ENCODE measurements around the gene ARL2BP.
"Not testable (repeated sequence)": the region's sequence is repeated elsewhere in the genome, so short reads cannot be mapped to it uniquely, and the experiment has no call there.

The ARL2BP gene

DNA sequence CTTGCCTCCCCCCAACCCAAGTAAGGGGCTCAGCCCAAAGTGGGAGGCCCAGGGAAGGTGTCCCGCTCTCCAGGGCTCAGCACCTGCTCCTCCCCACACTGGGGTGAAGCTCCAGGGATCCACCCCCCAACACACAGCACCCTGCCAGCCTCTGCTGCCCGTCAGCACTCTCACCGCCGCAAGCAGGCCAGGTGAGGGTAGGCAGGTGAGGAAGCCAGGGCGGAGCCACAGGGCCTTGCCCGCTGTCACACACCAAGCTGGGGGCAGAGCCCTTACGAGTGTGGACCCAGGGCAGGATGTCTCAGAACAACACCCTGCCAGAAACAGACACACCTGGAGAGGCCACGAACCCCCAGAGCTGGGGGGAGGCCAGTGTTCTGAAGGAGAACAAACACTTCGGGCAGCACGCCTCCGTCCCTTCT, 19.9 kb downstream of the ARL2BP start:
- DNase-seq, result no peak

DNA sequence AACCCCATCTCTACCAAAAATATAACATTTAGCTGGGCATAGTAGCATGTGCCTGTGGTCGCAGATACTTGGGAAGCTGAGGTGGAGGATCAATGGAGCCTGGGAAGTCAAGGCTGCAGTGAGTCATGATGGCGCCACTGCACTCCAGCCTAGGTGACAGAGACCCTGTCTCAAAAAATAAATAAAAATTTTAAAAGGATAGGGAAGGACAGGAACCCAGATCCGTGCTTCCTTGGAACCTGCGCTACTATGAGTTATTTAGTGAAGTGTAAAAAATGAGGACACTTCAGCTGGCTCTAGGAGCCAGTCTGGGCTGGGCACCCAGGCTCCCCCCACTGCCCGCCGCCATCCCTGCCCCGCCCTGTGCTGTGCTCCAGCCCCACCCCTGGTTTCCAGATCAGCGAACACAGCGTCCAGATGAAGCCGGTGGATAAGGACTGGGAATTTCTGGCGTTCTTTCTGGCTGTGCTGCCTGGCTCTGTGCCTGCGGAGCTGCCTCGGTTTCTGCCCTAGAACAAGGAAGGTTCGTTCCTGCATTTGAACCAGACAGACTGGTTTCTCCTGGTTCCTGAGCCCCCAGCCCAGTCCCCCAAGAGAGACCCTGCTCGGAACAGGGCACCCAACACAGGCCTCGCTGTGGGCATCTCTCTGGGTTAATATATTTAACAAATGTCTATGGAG, 20.9 kb downstream of the ARL2BP start:
- no peak for DNase-seq

DNA sequence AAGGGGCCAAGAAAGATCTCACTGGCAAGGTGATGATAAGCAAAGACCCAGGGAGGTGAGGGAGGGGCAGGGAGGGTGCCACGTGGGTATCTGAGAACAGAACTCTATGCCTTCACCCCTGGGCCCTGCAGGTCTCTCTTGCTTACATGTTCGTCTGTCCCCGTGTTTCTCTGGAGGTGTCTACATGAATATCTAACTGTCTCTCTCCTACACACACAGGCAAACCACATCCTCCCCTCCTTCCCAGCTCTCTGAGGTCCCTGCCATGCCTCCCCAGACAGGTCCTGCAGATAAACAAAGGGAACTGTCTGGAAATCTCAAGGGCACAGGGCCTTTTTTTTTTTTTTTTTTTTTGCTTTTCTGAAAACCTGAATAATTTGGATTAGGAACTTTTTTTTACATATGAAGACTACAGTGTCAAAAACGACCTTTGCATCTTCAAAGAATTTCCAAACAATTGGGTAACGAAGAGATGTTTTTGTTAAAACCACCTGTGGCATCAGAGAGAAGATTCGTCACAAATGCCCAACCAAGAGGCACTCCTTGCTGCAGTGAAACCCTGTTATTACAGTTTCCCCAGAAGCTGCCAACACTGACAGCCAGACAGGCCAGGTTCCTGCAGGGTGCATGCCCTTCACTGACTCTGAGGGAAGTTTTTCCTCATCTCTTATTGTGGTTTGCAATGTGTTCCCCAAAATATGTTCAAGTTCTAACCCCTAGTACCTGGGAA, 21.6 kb downstream of the ARL2BP start:
- no peak for DNase-seq

DNA sequence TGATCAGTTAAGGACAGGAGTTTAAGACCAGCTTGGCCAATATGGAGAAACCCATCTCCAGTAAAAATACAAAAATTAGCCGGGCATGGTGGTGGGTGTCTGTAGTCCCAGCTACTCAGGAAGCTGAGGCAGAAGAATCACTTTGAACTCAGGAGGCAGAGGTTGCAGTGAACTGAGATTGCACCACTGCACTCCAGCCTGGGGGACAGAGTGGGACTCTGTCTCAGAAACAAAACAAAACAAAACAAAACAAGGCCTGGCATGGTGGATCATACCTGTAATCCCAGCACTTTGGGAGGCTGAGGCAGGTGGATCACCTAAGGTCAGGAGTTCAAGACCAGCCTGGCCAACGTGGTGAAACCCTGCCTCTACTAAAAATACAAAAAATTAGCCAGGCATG, 22.3 kb downstream of the ARL2BP start:
- DNase-seq, result not testable (repeated sequence)

DNA sequence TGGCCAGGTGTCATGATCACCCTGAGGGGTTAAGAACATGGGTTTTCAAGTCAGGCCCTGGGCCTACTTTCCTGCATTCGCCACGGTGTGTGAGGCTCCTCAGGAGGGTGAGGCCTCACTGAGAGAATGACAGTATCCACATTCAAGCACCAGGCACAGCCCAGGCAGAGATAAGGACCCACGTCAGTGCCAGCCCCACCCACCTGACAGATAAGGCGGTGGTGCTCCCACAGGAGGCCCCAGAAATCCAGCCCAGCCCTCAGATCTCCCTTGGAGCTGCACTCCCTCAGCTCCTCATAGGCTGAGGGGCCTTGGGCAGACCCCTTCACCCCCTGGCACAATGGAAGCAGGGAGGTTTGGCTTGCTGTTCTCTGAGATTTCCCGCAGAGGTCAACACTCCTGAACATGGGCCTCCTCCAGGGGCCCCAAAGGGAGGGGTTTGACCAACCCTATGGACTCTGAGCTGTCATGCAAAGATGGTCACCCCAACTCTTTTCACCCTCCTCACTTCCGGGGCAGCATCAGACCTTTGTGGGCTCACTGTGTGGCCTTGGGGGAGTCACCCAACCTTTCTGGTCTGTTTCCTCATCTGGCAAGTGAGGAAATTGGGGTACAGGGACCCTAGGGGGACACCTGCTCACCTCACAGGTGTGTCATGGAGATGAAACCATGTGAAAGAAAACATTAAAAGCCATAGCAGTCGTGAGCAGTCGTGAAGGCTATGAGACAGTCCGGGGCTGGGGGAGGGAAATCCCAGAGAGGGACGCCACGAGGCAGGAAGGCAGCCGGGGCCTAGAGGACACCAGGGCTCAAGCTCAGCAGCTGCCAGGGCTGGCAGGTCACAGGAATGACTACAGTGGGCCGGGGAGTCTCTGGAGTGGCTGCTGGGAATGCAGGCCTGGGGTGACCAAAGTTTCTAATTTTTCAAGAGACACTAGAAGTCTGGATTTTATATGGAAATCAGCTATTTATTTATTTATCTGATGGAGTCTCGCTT, 24.0 kb downstream of the ARL2BP start:
- no peak for DNase-seq

DNA sequence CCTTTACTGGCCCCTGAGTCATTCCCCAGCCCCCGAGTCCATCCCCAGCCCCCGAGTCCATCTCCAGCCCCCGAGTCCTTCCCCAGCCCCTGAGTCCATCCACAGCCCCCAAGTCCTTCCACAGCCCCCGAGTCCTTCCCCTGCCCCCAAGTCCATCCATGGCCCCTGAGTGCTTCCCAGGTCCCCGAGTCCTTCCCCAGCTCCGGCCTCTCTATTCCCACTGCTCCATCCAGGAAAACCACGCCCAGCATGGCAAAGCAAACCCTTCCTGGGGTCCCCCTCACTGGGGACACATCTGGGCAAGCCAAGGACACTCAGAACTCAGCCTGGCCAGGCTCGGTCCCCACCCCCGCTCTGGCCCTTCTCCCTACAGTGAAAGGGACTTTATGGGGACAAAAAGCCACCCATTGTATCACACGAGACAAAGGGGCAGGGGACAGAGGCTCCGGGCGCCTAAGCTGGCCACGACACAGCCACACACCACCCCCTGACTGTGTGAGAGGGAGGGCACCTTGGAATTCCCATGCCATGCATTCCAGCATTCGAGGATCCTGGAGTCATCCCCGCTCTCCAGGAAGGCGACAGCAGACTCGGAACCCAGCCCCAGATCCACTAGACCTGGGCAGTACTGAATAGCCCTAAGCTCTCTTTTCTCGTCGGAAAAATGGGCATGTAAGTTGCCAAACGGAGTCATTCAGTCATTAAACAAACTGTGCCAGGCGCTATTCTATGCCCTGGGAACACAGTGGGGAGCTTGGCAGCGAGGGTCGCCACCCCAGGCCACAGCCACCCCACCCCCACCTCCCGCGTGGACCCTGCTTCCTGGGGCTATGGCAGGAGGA, 25.4 kb downstream of the ARL2BP start:
- DNase-seq, result no peak

DNA sequence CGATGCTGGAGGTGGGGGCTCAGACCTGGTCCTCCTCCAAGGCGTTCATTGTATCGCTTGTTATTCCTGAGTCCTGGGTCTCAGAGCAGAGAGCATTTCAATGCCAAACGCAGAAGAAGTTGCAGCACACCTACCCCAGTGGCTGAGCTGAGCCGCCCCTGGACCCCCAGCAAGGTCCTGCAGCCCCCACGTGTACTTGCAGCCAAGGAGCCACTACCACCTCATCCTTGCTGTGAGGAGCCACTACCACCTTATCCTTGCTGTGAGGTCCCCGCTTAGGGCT, 25.9 kb downstream of the ARL2BP start:
- DNase-seq, result no peak

DNA sequence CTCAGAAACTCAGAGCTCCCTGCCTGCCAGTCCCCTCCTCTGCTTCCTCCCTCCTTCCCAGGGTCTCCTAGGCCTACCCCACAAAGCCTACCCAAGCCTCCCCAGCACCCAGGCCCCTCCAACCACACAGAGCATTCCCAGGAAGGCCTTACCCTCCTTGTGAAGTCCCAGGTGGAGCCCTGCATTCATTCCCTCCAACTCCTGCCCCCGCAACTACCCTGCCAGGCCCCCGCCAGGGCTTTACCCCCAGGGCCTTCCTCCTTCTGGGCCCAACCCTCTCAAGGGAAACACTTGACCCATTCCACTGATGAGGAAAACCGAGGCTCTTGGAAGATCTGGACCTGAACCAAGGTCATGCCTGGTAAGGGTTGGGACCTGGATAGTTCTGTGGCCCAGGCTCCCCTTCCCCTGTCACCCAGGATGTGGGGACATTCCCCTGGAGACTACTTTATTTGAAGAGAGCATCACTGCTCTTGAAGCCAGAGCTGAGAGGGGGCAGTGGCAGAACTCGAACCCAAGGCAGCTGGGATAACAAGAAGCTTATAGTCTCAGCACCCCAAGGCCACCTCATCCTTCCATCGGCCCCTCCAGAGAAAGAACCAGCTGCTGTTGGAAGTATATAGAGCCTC, 26.9 kb downstream of the ARL2BP start:
- DNase-seq, result no peak

DNA sequence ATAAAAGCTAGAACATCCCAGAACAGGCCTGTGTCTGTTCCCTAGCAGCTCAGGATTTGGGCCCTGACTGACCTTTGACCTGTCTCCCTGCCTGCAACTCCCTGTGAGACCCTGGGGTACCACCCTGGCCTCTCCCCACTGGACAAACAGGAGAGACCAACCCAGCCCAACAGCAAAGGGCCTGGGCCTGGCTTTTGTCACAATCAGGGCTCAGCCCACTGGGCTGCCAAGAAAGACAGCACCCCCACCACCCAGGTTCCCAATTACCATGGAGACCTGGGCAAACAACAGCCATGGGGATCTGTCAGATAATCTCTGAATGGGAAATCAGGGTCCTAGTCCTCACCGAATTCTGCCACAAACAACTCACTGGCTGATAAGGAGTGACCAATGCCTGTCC, 28.3 kb downstream of the ARL2BP start:
- DNase-seq, result no peak

DNA sequence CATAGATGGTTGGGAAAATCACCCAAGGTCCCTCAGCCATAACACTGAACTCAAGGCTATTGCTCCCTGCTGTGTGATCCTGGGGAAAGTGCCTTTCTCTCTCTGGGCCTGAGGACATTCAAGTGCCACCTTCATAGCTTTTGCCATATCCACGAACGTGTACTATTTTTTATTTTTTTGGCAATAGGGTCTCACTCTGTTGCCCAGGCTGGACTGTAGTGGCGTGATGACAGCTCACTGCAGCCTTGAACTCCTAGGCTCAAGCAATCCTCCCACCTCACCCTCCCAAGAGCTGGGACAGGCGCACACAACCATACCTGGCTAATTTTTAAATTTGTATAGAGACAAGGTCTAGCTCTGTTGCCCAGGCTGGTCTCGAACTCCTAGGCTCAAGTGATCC, 28.8 kb downstream of the ARL2BP start:
- DNase-seq, result no peak

DNA sequence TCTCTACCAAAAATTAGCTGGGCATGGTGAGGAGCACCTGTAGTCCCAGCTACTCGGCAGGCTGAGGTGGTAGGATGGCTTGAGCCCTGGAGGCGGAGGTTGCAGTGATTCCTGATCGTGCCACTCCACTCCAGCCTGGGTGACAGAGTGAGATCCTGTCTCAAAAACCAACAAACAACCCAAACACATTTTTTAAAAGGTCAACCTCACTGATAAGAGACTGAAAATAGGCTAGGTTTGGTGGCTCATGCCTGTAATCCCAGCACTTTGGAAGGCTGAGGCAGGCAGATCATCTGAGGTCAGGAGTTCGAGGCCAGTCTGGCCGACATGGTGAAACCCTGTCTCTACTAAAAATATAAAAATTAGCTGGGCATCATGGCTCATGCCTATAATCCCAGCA, 30.9 kb downstream of the ARL2BP start:
- not testable (repeated sequence) for DNase-seq

DNA sequence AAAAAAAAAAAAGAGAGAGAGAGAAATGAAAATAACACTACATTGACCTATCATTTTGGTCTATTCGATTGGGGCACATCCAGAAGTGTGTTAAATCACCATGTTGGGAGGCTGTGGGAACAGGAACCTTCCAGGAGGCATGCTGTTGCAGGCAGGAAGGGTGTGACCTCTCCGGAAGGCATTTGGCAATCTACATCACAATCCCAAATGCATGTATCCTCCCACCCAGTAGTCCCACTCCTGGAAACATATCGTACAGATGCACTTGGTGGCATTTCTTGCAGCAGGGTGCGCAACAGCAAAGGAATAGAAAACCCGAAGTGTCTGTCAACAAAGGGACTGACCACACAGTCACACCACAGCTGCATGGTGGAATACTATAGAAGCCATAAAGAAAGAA, 31.5 kb downstream of the ARL2BP start:
- DNase-seq, result no peak

DNA sequence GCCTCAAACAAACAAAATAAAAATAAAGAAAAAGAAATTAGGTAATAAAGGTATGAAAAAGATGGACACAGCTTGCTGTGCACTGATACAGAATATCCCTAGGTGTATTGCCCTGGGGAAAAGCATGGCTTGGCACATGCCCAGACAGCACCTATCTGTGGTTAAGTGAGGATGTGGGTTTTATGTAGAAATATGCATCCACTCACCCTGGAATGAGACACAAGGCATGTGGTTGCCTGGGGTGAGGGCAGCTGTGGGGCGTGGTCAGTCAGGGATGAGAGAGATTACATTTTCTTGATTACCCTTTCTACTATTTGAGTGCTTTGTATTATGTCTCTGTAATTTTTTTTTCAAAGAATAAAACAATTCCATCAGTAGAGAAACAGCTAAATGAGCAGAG, 32.5 kb downstream of the ARL2BP start:
- no peak for DNase-seq

DNA sequence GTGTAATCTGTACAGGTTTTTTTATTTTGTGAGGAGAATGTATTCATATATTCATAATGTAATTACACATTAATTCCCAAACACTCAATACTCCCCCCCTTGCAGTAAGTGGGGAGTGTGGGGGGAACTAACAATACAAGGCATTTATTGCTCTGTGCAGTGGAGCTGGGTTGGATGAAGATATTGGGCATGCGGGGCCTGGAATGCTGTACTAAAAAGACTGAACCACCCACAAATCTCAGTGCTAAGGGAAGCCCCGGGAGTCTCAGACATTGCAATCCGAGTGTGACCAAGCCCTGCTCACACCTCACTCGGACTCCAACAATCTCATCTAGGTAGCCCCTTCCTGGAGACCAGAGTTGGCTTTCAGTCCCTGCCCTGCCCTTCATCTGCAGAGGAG, 33.4 kb downstream of the ARL2BP start:
- DNase-seq, result no peak

DNA sequence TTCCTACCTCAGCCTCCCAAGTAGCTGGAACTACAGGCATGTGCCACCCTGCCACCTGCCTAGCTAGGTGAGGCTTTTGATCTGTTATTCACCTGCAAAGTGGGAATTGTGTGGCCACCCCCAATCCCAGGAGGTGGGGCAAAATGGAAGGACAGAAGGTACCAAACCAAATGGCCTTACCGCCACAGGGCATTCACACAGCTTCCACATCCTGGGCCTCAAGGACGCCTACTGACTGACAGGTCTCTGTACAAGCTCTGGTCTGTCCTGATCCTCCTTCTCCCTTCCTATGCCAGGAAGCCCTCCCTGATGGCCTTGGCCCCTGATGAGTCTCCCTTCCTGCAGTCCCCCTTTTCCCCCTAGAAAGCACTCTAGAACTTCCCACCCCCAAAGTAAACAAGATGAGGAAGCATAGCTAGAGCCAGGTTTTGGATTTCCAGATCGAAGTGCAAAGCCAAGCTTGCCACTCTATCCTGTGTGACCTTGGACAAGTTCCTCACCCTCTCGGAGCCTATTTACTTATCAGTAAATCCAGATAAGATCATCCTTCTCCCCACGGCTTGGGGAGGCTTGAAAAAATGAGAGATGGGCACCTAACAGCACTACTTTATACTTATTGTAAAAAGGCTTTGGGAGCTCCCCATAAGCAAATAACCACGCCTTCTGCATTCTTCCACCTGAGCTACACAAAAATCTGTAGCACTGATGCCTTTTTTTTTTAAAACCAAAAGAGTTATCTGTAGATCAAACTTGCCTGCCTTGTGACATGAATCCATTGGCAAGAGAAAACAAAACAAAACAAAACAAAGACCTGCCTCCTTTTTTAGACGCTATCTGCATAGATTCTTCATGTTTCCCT, 35.0 kb downstream of the ARL2BP start:
- no peak for DNase-seq

DNA sequence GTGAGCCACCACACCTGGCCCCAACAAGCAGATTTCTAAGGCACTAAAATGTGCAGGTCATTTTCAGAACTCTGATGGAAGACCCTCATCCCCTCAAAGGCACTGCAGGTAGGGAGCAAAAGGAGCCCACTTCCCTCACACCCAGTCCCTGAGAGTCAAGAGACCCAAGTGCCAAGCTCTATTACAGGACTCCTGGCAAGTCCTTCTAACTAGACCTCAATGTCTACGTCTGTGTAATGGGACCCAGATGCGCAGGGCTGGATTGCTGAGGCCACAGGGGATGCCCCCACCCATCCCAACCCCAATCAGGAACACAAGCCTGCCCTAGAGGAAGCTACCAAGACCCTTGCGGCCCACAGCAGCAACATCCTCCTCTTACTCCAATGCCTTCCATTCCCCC, 36.7 kb downstream of the ARL2BP start:
- no peak for DNase-seq

DNA sequence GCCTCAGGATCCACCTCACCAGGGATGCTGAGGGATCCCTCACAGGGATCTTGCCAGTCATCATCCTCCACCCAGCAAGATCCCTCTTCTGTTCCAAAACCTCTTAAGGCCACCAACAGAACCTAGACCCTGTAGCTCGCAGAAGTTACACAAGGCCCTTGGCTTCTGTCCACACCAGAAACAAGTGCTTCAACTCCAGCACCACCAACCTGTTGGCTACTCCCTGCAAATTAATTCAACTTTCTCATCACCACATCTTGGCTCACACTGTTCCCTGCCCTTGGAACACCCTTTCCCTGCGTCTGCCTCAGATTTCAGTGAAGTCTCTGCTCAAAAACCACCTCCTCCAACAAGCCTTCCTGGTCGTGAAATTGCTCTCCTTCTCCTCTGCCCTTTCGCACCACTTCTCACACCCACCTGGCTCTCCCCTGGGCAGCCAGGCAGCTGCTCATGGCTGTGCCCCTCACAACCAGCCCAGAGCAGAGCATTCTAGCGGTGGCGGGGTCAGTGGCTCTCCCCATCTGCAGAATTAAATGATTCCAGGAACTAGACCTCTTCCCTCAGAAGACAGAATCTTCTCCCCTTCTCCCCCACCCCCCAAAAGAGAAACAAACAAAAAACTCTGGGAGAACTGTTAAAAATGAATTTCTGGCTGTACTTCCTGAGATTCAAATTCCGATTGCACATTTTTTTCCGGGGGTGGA, 37.6 kb downstream of the ARL2BP start:
- DNase-seq, result no peak

DNA sequence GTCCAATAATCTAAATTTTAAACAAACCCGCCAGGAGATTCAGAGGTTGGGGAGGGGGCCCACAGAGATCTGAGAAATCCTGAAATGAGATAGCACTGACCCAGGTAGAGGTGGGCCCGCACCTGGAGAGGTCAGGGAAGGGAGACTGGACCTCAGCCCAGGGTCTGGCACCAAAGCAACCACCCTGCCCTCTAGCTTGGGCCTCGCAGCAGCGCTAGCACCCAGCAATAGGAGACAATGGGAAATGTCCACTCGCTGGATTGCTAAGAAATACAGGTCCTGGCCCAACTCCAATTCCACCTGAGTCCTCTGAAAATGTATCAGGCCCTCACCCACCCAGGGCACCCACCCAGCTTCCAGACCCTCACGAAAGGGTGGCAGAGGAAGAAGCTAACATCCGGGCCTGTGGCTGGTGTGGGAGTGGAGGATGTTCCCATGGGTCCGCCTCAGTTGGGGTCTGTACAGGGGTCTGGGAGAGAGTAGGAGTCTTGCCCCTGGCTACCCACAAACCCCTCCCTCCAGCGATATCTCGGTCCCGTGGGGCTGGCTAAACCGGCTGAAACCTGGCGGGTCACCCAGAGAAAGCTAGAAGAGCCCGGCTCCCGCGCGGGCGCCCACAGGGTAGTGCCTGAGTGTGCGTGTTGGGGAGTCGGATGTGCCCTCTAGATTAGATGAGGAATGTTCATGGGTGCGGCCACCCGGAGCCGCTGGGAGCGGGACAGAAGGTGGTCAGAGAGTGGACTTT, 38.3 kb downstream of the ARL2BP start:
- no peak for DNase-seq

DNA sequence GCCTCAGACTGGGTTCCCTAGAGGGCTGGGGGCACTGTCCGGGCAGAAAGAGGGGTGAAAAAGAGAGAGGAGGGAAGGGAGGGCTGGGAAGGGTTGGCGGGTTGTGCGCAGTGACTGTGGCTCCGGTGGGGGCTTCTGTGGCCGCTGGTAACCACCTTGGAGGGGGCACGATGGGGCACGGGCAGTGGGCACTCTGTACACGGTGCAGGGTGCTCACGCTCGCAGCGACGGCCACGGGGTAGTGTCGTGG, 38.8 kb downstream of the ARL2BP start:
- DNase-seq, result no peak

Measured in activated T-cell treated with anti-CD3 and anti-CD28 coated beads for 4 hours (primary cell).